GM19035 (cell line): ENCODE data around the gene TRIM5.
A peak's percentile ranks its signal among the peaks of the same experiment; 100 is the strongest.

Source experiments
- ATAC-seq: cut with Tn5 transposase; IDR thresholded peaks from one replicate; pipeline ENCODE4 v1.9.1; 2021; ENCODE audit not compliant: unreplicated experiment

Gene TRIM5

DNA sequence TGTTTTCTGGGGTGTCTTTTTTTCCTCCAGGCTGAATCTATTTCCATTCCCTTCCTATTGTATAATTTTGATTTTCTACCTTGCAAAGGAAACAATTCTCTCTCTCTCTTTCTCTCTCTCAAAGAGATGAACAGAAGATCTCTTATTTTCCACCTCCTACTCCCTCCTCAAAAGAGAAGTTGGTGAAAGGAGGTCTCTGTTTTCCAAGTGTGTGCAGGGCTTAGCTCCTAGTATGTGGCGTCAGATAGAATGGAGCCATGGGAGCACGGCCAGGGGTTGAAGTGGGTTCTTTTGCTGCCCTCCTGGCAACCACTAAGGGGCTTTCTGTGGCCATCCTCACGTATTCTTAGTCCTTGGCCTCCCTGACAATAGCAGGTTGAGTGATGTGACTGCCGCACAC, 59.6 kb downstream of the TRIM5 start:
- ATAC-seq: no peak

GRCh38 chr11:5624489-5625279, 60.2 kb downstream of the TRIM5 start, which contains the start of gene TRIM34:
Gene TRIM34, plus strand, starts transcription at chr11:5625001. Its CDS starts 7,331 bp downstream, at chr11:5632332.
- ATAC-seq: peak; percentile 99

GRCh38 chr11:5622802-5623201, 62.1 kb downstream of the TRIM5 start:
- no peak for ATAC-seq

DNA sequence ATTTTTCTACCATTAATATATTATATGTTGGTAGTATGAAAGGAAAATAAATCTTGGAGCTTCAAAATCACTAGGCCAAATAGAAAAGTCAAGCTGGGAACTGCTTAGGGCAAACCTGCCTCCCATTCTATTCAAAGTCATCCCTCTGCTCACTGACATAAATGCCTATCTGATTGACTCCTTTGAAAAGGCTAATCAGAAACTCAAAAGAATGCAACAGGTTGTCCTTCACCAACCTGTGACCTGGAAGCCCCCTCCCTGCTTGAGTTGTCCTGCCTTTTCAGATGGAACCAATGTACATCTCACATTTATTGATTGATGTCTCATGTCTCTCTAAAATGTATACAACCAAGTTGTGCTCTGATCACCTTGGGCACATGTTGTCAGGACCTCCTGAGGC, 63.3 kb downstream of the TRIM5 start:
- no peak for ATAC-seq

- no peak for ATAC-seq
Observed at GRCh38 chr11:5620651-5621521, 64.0 kb downstream of the TRIM5 start.

GRCh38 chr11:5618807-5619206, 66.1 kb downstream of the TRIM5 start:
- ATAC-seq: no peak
